Panc1 (cell line): ENCODE measurements around the gene LTA4H. TPM values are rescaled to one million over a fixed set of nuclear protein-coding genes. Genes with fewer than 3 reads are reported as not detected.

ENCODE experiments used
- ATAC-seq: fragments of 200-7000 bp; cut with Tn5 transposase; 2 replicates; pipeline ENCODE4 v1.9.1; 2020; ENCODE audit warnings: mild to moderate bottlenecking, moderate library complexity
- BruUV-seq: library from RNA; stranded (reverse); fragments of 400-500 nt; replicated peaks from 2 replicates; lab custom pipeline; 2021; lab: Mats Ljungman, UMichigan
- CTCF ChIA-PET: fragments of 300-600 bp; sonication (Branson Sonifier 250); formaldehyde crosslinking; loops from one replicate; lab custom pipeline; 2022; ENCODE audit warnings: antibody characterized with exemption; lab: Charles Lee
- POLR2A ChIA-PET: fragments of 300-600 bp; sonication (Branson Sonifier 250); formaldehyde crosslinking; loops from one replicate; lab custom pipeline; 2022; ENCODE audit warnings: antibody characterized with exemption; lab: Charles Lee
- DNase-seq: peaks from one replicate; pipeline ENCODE4 v3.0.0-alpha.2; 2010; ENCODE audit warnings: low read depth, low spot score
- H3K27ac ChIP-seq: 2 replicates; pipeline ENCODE4 v1.5.1; 2011; ENCODE audit warnings: mild to moderate bottlenecking, low read length, inconsistent platforms
- H3K27me3 ChIP-seq: fragments of 200-500 bp; sonication (Bioruptor generic); 2 replicates; pipeline ENCODE4 v1.6.0; 2014; ENCODE audit warnings: low read length, inconsistent platforms; ENCODE audit not compliant: control insufficient read depth, insufficient read depth
- H3K36me3 ChIP-seq: fragments of 200-500 bp; sonication (Bioruptor generic); 2 replicates; pipeline ENCODE4 v1.5.1; 2014; ENCODE audit warnings: inconsistent platforms, mild to moderate bottlenecking, low read length, moderate library complexity; ENCODE audit not compliant: control insufficient read depth, insufficient read depth
- H3K4me1 ChIP-seq: 2 replicates; pipeline ENCODE4 v1.5.1; 2011; ENCODE audit warnings: inconsistent platforms, mild to moderate bottlenecking, low read length, moderate library complexity; ENCODE audit not compliant: control insufficient read depth, insufficient read depth
- H3K4me3 ChIP-seq, 2 experiments: 2 replicates each; pipeline ENCODE4 v1.5.1; 2011 to 2012; ENCODE audit warnings: low read depth in 2 of 2, low read length in 2 of 2, mild to moderate bottlenecking in 2 of 2, inconsistent platforms in 1 of 2, moderate library complexity in 1 of 2
- H3K9me3 ChIP-seq: fragments of 200-500 bp; sonication (Bioruptor generic); 2 replicates; pipeline ENCODE4 v1.5.1; 2014; ENCODE audit warnings: low read depth, mild to moderate bottlenecking, inconsistent platforms, low read length, moderate library complexity; ENCODE audit not compliant: control insufficient read depth, insufficient read depth
- POLR2AphosphoS5 ChIP-seq: IDR thresholded peaks from 2 replicates; pipeline ENCODE4 v1.6.1; 2012; ENCODE audit warnings: mild to moderate bottlenecking, low read depth, low read length, moderate library complexity
- SIN3A ChIP-seq: IDR thresholded peaks from 2 replicates; pipeline ENCODE4 v1.6.1; 2012; ENCODE audit warnings: low read depth, mild to moderate bottlenecking, low read length, moderate library complexity, borderline replicate concordance; ENCODE audit not compliant: insufficient read depth
- TCF7L2 ChIP-seq: IDR thresholded peaks from 2 replicates; pipeline ENCODE4 v1.6.1; 2011; ENCODE audit warnings: mild to moderate bottlenecking, low read depth, low read length, inconsistent platforms
- in situ Hi-C: cut with HindIII; loops from 2 replicates; pipeline ENCODE4 v1.10.0; 2016; ENCODE audit warnings: low sequenced_read_pairs, low pct_unique_long_range_greater_than_20kb
- intact Hi-C: fragments of 100-400 bp; cut with micrococcal nuclease; formaldehyde crosslinking; loops from one replicate; pipeline ENCODE4 v1.10.0; 2022; ENCODE audit not compliant: unreplicated experiment
- total RNA-seq: library from RNA; stranded (reverse); gene quantifications from one replicate; pipeline ENCODE4 v1.2.1, GENCODE V29; 2021; ENCODE audit not compliant: unreplicated experiment
- TF ChIP-seq, protein P1 (sequence below): fragments of 450-650 bp; IDR thresholded peaks from 2 replicates; pipeline ENCODE4 v1.5.1; 2017; ENCODE audit warnings: mild to moderate bottlenecking
- TF ChIP-seq, protein P2 (sequence below), 2 experiments: IDR thresholded peaks; 2 replicates each; pipeline ENCODE4 v1.6.1; 2011 to 2012; ENCODE audit warnings: low read depth in 2 of 2, control low read depth in 1 of 2, low read length in 1 of 2, mild to moderate bottlenecking in 1 of 2, moderate library complexity in 1 of 2; ENCODE audit not compliant: insufficient read depth in 1 of 2

LTA4H gene
- total RNA-seq, 1 experiment from 2014 or later: 59.6 TPM

- H3K9me3 ChIP-seq: no peaks in the 10 kb centered on the region
- H3K27ac ChIP-seq: no peak overlapping the region
- intact Hi-C loops: no loop called here
- H3K27me3 ChIP-seq: no peaks in the 10 kb centered on the region
- BruUV-seq: no TSS peak
- DNase-seq (no peak), ATAC-seq (no peak)
- H3K4me3 ChIP-seq: no peak overlapping the region
- in situ Hi-C loops: no loop called here
- ChIA-PET POLR2A (no interaction called here), CTCF (no interaction called here)
- TF ChIP-seq, protein P1, sequence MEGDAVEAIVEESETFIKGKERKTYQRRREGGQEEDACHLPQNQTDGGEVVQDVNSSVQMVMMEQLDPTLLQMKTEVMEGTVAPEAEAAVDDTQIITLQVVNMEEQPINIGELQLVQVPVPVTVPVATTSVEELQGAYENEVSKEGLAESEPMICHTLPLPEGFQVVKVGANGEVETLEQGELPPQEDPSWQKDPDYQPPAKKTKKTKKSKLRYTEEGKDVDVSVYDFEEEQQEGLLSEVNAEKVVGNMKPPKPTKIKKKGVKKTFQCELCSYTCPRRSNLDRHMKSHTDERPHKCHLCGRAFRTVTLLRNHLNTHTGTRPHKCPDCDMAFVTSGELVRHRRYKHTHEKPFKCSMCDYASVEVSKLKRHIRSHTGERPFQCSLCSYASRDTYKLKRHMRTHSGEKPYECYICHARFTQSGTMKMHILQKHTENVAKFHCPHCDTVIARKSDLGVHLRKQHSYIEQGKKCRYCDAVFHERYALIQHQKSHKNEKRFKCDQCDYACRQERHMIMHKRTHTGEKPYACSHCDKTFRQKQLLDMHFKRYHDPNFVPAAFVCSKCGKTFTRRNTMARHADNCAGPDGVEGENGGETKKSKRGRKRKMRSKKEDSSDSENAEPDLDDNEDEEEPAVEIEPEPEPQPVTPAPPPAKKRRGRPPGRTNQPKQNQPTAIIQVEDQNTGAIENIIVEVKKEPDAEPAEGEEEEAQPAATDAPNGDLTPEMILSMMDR: no peak
- no peak for TF ChIP-seq SIN3A
- TF ChIP-seq, protein P2, sequence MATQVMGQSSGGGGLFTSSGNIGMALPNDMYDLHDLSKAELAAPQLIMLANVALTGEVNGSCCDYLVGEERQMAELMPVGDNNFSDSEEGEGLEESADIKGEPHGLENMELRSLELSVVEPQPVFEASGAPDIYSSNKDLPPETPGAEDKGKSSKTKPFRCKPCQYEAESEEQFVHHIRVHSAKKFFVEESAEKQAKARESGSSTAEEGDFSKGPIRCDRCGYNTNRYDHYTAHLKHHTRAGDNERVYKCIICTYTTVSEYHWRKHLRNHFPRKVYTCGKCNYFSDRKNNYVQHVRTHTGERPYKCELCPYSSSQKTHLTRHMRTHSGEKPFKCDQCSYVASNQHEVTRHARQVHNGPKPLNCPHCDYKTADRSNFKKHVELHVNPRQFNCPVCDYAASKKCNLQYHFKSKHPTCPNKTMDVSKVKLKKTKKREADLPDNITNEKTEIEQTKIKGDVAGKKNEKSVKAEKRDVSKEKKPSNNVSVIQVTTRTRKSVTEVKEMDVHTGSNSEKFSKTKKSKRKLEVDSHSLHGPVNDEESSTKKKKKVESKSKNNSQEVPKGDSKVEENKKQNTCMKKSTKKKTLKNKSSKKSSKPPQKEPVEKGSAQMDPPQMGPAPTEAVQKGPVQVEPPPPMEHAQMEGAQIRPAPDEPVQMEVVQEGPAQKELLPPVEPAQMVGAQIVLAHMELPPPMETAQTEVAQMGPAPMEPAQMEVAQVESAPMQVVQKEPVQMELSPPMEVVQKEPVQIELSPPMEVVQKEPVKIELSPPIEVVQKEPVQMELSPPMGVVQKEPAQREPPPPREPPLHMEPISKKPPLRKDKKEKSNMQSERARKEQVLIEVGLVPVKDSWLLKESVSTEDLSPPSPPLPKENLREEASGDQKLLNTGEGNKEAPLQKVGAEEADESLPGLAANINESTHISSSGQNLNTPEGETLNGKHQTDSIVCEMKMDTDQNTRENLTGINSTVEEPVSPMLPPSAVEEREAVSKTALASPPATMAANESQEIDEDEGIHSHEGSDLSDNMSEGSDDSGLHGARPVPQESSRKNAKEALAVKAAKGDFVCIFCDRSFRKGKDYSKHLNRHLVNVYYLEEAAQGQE (IDR thresholded peaks at IDR 0.05; ENCODE audit: insufficient read depth in 1 of 2, low read depth in 2 of 2, low read length in 1 of 2): no peak
- TF ChIP-seq POLR2AphosphoS5: no peak
- no peak for TF ChIP-seq TCF7L2
- H3K4me1 ChIP-seq: no peaks in the 10 kb centered on the region
- H3K36me3 ChIP-seq: peaks cover 7% of the 10 kb centered on the region; the same call in 1 of the 2 replicates
These were observed 9.1 kb downstream of the LTA4H start for GRCh38 chr12:96026331-96026730.

- Histone ChIP-seq H3K9me3 (no peaks in the 10 kb centered on the region), H3K36me3 (peaks cover 8% of the 10 kb centered on the region; the same call in 1 of the 2 replicates), H3K27me3 (no peaks in the 10 kb centered on the region), H3K4me3 (no peak overlapping the region), H3K27ac (no peak overlapping the region), H3K4me1 (no peaks in the 10 kb centered on the region)
- DNase-seq (no peak), ATAC-seq (no peak)
- in situ Hi-C loops: no loop called here
- TF ChIP-seq, protein P1: no peak
- no peak for TF ChIP-seq POLR2AphosphoS5
- TF ChIP-seq, protein P2 (IDR thresholded peaks at IDR 0.05; ENCODE audit: insufficient read depth in 1 of 2, low read depth in 2 of 2, low read length in 1 of 2): no peak
- TF ChIP-seq TCF7L2: no peak
- TF ChIP-seq SIN3A: no peak
- ChIA-PET CTCF (no interaction called here), POLR2A (no interaction called here)
- BruUV-seq: no TSS peak
- intact Hi-C loops: no loop called here
These were observed 9.9 kb downstream of the LTA4H start for GRCh38 chr12:96025518-96025917.
